ENCODE results near the gene SANBR.

Gene SANBR

DNA sequence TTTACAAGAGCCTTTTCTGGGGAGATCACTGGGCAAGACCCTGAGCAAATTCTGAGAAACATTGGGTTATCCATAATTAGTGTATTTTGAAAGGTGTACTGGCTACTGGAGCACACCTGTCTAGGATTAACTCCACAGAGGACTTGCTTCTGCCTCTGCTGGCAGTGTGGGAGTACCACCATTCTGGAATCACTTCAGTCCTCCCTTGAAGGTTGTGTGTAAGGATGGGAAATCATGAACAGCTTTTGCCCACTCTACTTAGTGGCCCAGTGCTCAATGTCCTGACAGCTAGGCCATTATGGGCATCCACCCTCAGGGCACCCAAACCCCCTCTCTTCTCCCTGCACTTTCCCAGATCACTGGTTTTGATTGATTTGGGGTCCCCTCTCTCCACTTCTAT, 8.1 kb upstream of the SANBR start:
- Histone ChIP-seq H4K5ac (ENCODE audit: low read length) (no peak overlapping the region), H2BK15ac (replicated peaks; ENCODE audit: low read depth) (no peak overlapping the region), H2BK5ac (ENCODE audit: low read length) (no peak overlapping the region), H2AK5ac (ENCODE audit: low read length) (no peak overlapping the region), H3K4ac (ENCODE audit: low read depth, low read length) (no peak overlapping the region), H3K79me1 (ENCODE audit: low read length) (no peaks in the 10 kb centered on the region), H3K9ac (ENCODE audit: low read length) (no peak overlapping the region), H3K36me3 (ENCODE audit: control insufficient read depth, insufficient read depth, low read length) (no peaks in the 10 kb centered on the region), H3K56ac (ENCODE audit: low read length) (no peak overlapping the region), H3K4me3 (ENCODE audit: low read length) (no peak overlapping the region), H3K18ac (ENCODE audit: low read length) (no peak overlapping the region), H3K79me2 (ENCODE audit: control insufficient read depth, insufficient read depth, low read length) (no peaks in the 10 kb centered on the region), H3K27ac (ENCODE audit: low read depth, low read length) (no peak overlapping the region), H4K8ac (ENCODE audit: low read depth, low read length) (no peak overlapping the region), H3K4me2 (ENCODE audit: low read length) (no peak overlapping the region), H3K4me1 (ENCODE audit: control insufficient read depth, low read depth, low read length) (no peaks in the 10 kb centered on the region), H2BK120ac (ENCODE audit: low read depth, low read length) (no peak overlapping the region), H3K23ac (ENCODE audit: low read length) (no peak overlapping the region), H3K27me3 (ENCODE audit: insufficient read depth, low read length, poor library complexity) (no peaks in the 10 kb centered on the region)
- DNase-seq: no peak

DNA sequence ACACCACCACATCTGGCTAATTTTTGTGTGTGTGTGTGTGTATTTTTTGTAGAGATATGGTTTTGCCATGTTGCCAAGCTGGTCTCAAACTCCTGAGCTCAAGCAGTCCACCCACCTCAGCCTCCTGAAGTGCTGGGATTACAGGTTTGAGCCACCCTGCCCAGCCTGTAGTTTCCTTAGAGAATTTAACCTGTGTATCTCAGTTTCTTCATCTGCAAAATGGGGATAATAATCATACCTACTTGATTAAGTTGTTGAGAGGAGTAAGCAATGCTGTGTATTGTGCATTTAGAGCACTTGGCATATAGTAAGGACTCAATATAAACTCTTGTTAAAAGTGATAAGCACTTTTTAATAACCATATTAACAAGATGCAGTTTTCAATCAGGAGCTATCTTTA, 6.3 kb upstream of the SANBR start:
- Histone ChIP-seq H2BK5ac (ENCODE audit: low read length) (no peak overlapping the region), H2BK15ac (replicated peaks; ENCODE audit: low read depth) (no peak overlapping the region), H2BK120ac (ENCODE audit: low read depth, low read length) (no peak overlapping the region), H3K18ac (ENCODE audit: low read length) (no peak overlapping the region), H2AK5ac (ENCODE audit: low read length) (no peak overlapping the region), H3K4me3 (ENCODE audit: low read length) (no peak overlapping the region), H3K27ac (ENCODE audit: low read depth, low read length) (no peak overlapping the region), H3K79me2 (ENCODE audit: control insufficient read depth, insufficient read depth, low read length) (no peaks in the 10 kb centered on the region), H3K4me1 (ENCODE audit: control insufficient read depth, low read depth, low read length) (no peaks in the 10 kb centered on the region), H3K23ac (ENCODE audit: low read length) (no peak overlapping the region), H3K79me1 (ENCODE audit: low read length) (no peaks in the 10 kb centered on the region), H3K4ac (ENCODE audit: low read depth, low read length) (no peak overlapping the region), H4K8ac (ENCODE audit: low read depth, low read length) (no peak overlapping the region), H3K56ac (ENCODE audit: low read length) (no peak overlapping the region), H3K9ac (ENCODE audit: low read length) (no peak overlapping the region), H3K36me3 (ENCODE audit: control insufficient read depth, insufficient read depth, low read length) (no peaks in the 10 kb centered on the region), H3K27me3 (ENCODE audit: insufficient read depth, low read length, poor library complexity) (no peaks in the 10 kb centered on the region), H4K5ac (ENCODE audit: low read length) (no peak overlapping the region), H3K4me2 (ENCODE audit: low read length) (no peak overlapping the region)
- no peak for DNase-seq

DNA sequence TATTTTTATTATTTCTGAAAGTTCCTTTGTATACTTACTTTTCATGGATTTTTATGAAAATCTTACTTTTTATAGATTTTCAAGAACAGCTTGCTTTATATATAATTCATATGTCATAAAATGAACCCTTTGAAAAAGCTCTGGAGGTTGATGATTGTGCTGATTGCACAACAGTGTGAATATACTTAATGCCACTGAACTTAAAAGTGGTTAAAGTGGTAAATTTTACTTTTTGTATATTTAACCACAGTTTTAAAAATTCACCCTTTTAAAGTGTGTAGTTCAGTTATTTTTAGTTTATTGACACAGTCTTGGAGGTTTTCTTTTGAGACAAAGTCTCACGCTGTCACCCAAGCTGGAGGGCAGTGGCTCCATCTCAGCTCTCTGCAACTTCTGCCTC, 8.4 kb downstream of the SANBR start:
- WGBS (ENCODE audit: extremely low coverage, insufficient coverage, low lambda C conversion rate): no CpG with 5 or more reads among the region's 1 CpG
- H2BK15ac ChIP-seq (replicated peaks; ENCODE audit: low read depth): no peak overlapping the region
- no peak overlapping the region for H3K9ac ChIP-seq (ENCODE audit: low read length)
- H2BK120ac ChIP-seq (ENCODE audit: low read depth, low read length): no peak overlapping the region
- H2AK5ac ChIP-seq (ENCODE audit: low read length): no peak overlapping the region
- no peak overlapping the region for H3K18ac ChIP-seq (ENCODE audit: low read length)
- no peaks in the 10 kb centered on the region for H3K36me3 ChIP-seq (ENCODE audit: control insufficient read depth, insufficient read depth, low read length)
- no peaks in the 10 kb centered on the region for H3K79me2 ChIP-seq (ENCODE audit: control insufficient read depth, insufficient read depth, low read length)
- no peak overlapping the region for H4K8ac ChIP-seq (ENCODE audit: low read depth, low read length)
- H3K4me3 ChIP-seq (ENCODE audit: low read length): no peak overlapping the region
- DNase-seq: no peak
- H4K5ac ChIP-seq (ENCODE audit: low read length): no peak overlapping the region
- no peak overlapping the region for H2BK5ac ChIP-seq (ENCODE audit: low read length)
- no peaks in the 10 kb centered on the region for H3K4me1 ChIP-seq (ENCODE audit: control insufficient read depth, low read depth, low read length)
- H3K4ac ChIP-seq (ENCODE audit: low read depth, low read length): no peak overlapping the region
- no peak overlapping the region for H3K27ac ChIP-seq (ENCODE audit: low read depth, low read length)
- H3K56ac ChIP-seq (ENCODE audit: low read length): no peak overlapping the region
- no peak overlapping the region for H3K4me2 ChIP-seq (ENCODE audit: low read length)
- no peak overlapping the region for H3K23ac ChIP-seq (ENCODE audit: low read length)
- no peaks in the 10 kb centered on the region for H3K79me1 ChIP-seq (ENCODE audit: low read length)
- no peaks in the 10 kb centered on the region for H3K27me3 ChIP-seq (ENCODE audit: insufficient read depth, low read length, poor library complexity)

DNA sequence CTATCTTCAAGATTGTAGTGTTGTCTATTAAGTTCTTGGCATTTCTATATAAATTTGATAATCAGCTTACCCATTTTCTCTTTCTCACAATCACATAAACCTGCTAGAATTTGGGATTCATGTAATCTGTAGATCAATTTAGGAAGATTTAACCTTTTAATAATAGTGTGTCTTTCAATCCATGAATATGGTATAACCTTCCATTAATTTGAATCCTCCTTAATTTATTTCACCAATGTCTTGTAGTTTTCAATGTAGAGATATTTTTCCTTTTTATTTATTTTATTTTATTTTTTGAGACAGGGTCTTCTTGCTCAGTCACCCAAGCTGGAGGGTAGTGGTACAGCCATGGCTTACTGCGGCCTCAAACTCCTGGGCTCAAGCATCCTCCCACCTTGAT, 20.2 kb downstream of the SANBR start:
- Histone ChIP-seq H4K5ac (ENCODE audit: low read length) (no peak overlapping the region), H2AK5ac (ENCODE audit: low read length) (no peak overlapping the region), H3K79me2 (ENCODE audit: control insufficient read depth, insufficient read depth, low read length) (no peaks in the 10 kb centered on the region), H3K4me1 (ENCODE audit: control insufficient read depth, low read depth, low read length) (no peaks in the 10 kb centered on the region), H4K8ac (ENCODE audit: low read depth, low read length) (no peak overlapping the region), H2BK5ac (ENCODE audit: low read length) (no peak overlapping the region), H3K27ac (ENCODE audit: low read depth, low read length) (no peak overlapping the region), H2BK15ac (replicated peaks; ENCODE audit: low read depth) (no peak overlapping the region), H3K18ac (ENCODE audit: low read length) (no peak overlapping the region), H3K79me1 (ENCODE audit: low read length) (no peaks in the 10 kb centered on the region), H3K36me3 (ENCODE audit: control insufficient read depth, insufficient read depth, low read length) (peaks cover 3% of the 10 kb centered on the region), H3K4me3 (ENCODE audit: low read length) (no peak overlapping the region), H3K56ac (ENCODE audit: low read length) (no peak overlapping the region), H3K27me3 (ENCODE audit: insufficient read depth, low read length, poor library complexity) (no peaks in the 10 kb centered on the region), H3K4ac (ENCODE audit: low read depth, low read length) (no peak overlapping the region), H3K23ac (ENCODE audit: low read length) (no peak overlapping the region), H3K9ac (ENCODE audit: low read length) (no peak overlapping the region), H3K4me2 (ENCODE audit: low read length) (no peak overlapping the region), H2BK120ac (ENCODE audit: low read depth, low read length) (no peak overlapping the region)
- DNase-seq: no peak
- no CpG with 5 or more reads among the region's 1 CpG for WGBS (ENCODE audit: extremely low coverage, insufficient coverage, low lambda C conversion rate)

DNA sequence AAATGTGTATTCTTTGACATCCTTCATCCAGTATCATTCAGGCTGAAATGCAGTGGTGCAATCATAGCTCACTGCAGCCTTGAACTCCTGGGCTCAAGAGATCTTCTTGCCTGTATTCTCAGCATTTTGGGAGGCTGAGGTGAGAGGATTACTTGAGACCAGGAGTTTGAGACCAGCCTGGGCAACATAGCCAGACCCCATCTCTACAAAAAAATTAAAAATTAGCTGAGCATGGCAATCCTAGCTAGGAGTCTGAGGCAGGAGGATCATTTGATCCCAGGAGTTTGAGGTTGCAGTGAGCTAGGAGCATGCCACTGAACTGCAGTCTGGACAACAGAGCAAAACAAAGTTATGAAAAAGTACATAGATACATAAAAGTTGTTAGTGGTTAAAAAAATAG, 24.1 kb downstream of the SANBR start:
- Histone ChIP-seq H3K18ac (ENCODE audit: low read length) (no peak overlapping the region), H3K27me3 (ENCODE audit: insufficient read depth, low read length, poor library complexity) (no peaks in the 10 kb centered on the region), H3K79me2 (ENCODE audit: control insufficient read depth, insufficient read depth, low read length) (no peaks in the 10 kb centered on the region), H3K36me3 (ENCODE audit: control insufficient read depth, insufficient read depth, low read length) (peaks cover 3% of the 10 kb centered on the region), H2AK5ac (ENCODE audit: low read length) (no peak overlapping the region), H3K79me1 (ENCODE audit: low read length) (no peaks in the 10 kb centered on the region), H3K4me2 (ENCODE audit: low read length) (no peak overlapping the region), H3K56ac (ENCODE audit: low read length) (no peak overlapping the region), H4K5ac (ENCODE audit: low read length) (no peak overlapping the region), H3K4me1 (ENCODE audit: control insufficient read depth, low read depth, low read length) (no peaks in the 10 kb centered on the region), H2BK120ac (ENCODE audit: low read depth, low read length) (no peak overlapping the region), H3K4me3 (ENCODE audit: low read length) (no peak overlapping the region), H3K23ac (ENCODE audit: low read length) (no peak overlapping the region), H2BK5ac (ENCODE audit: low read length) (no peak overlapping the region), H4K8ac (ENCODE audit: low read depth, low read length) (no peak overlapping the region), H3K4ac (ENCODE audit: low read depth, low read length) (no peak overlapping the region), H2BK15ac (replicated peaks; ENCODE audit: low read depth) (no peak overlapping the region), H3K27ac (ENCODE audit: low read depth, low read length) (no peak overlapping the region), H3K9ac (ENCODE audit: low read length) (no peak overlapping the region)
- DNase-seq: no peak

DNA sequence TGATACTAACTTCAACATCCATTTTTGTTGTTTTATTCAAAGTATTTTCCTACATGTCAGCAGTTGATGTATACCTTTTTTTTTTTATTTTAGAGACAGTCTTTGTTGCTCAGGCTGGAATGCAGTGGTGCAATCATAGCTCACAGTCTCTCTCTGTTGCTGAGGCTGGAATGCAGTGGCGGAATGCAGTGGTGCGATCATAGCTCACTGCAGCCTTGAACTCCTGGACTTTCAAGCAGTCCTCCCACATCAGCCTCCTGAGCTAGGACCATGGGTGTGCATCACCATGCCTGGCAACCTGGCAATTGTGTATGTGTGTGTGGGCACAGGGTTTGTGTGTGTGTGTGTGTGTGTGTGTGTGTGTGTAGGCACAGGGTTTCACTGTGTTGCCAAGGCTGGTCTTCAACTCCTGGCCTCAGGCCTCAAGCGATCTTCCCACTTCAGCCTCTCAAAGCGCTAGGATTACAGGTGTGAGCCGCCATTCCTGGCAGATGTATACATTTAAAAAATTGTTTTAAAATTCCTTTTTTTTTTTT, 24.8 kb downstream of the SANBR start:
- H3K4ac ChIP-seq (ENCODE audit: low read depth, low read length): no peak overlapping the region
- no peaks in the 10 kb centered on the region for H3K4me1 ChIP-seq (ENCODE audit: control insufficient read depth, low read depth, low read length)
- no peaks in the 10 kb centered on the region for H3K79me1 ChIP-seq (ENCODE audit: low read length)
- no peak overlapping the region for H3K27ac ChIP-seq (ENCODE audit: low read depth, low read length)
- H3K36me3 ChIP-seq (ENCODE audit: control insufficient read depth, insufficient read depth, low read length): peaks cover 3% of the 10 kb centered on the region
- no peak overlapping the region for H2BK15ac ChIP-seq (replicated peaks; ENCODE audit: low read depth)
- H3K79me2 ChIP-seq (ENCODE audit: control insufficient read depth, insufficient read depth, low read length): no peaks in the 10 kb centered on the region
- H3K4me2 ChIP-seq (ENCODE audit: low read length): no peak overlapping the region
- H3K9ac ChIP-seq (ENCODE audit: low read length): no peak overlapping the region
- H3K56ac ChIP-seq (ENCODE audit: low read length): no peak overlapping the region
- no peak overlapping the region for H4K8ac ChIP-seq (ENCODE audit: low read depth, low read length)
- no peak overlapping the region for H3K4me3 ChIP-seq (ENCODE audit: low read length)
- H3K27me3 ChIP-seq (ENCODE audit: insufficient read depth, low read length, poor library complexity): no peaks in the 10 kb centered on the region
- H3K23ac ChIP-seq (ENCODE audit: low read length): no peak overlapping the region
- no peak overlapping the region for H2BK5ac ChIP-seq (ENCODE audit: low read length)
- H2AK5ac ChIP-seq (ENCODE audit: low read length): no peak overlapping the region
- H4K5ac ChIP-seq (ENCODE audit: low read length): no peak overlapping the region
- DNase-seq: peak; percentile 20
- no peak overlapping the region for H3K18ac ChIP-seq (ENCODE audit: low read length)
- H2BK120ac ChIP-seq (ENCODE audit: low read depth, low read length): no peak overlapping the region
- no CpG with 5 or more reads among the region's 5 CpGs for WGBS (ENCODE audit: extremely low coverage, insufficient coverage, low lambda C conversion rate)
